NCI-H2227 treated with DMSO at 0.1 percent for 48 hours (cell line): ENCODE data around the gene SCML1.

Source experiments
- DNase-seq: peaks from one replicate; lab custom pipeline; 2025; lab: John Stamatoyannopoulos, UW

The SCML1 gene, protein sequence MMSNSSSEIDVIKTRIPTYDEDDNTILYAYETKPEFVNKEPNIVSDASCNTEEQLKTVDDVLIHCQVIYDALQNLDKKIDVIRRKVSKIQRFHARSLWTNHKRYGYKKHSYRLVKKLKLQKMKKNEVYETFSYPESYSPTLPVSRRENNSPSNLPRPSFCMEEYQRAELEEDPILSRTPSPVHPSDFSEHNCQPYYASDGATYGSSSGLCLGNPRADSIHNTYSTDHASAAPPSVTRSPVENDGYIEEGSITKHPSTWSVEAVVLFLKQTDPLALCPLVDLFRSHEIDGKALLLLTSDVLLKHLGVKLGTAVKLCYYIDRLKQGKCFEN

DNA sequence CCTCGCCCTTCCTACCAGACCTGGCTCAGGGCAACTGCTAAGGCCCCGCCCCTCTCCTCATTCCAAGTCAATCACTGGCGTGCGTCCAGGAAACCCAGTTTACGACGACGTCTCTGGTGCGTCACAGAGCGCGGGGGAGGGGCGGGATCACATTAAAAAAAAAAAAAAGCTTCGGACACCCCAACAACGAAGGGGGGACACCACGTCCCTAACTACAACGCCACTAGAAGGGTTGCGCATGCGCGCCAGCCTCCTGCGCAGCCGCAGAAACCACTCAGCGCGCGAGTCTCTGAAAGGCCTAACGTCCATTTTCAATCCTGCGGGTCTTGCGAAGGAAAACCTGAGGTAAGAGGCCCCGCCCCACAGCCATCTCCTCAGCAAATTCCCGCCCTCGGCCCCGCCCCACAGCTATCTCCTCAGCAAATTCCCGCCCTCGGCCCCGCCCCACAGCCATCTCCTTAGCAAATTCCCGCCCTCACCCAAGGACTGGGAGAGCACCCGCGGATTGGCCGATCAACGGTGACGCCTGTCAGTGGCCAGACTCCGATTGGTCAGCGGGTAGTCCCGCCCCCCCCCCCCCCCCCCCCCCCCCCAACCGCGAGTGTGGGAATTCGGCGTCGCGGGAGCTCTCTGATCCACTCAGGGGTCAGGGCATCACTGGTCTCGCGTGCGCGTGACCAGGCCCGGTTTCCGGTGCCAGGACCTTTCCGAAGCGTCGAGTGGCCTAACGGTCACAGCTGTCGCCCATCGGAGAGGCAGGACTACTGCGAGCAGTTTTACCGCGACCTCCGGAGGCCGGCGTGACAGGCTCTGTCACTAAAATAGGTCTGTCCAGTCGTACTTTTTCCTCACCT, at the start of gene SCML1:
Gene SCML1 (plus strand): TSS at position 638 of the 854 bp plus-strand sequence. CDS start 6,694 bp downstream, outside the sequence.
- DNase-seq, result peak; percentile 99

DNA sequence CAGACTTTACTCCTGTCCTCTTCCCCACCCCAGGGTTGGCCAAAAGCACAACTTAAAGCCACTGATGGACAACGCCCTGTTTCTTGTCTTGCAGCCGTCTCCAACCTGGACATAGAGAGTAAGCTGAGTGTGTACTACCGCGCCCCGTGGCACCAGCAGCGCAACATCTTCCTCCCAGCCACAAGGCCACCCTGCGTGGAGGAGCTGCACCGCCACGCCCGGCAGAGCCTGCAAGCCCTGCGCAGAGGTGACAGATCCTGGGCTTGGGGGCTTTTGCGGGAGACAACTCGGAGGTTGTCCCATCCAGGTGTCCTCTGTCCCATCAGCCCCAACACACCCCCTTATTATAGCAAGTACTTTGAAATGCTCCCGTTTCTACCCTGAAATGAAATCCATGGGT, 49.6 kb upstream of the SCML1 start:
- DNase-seq, result no peak

DNA sequence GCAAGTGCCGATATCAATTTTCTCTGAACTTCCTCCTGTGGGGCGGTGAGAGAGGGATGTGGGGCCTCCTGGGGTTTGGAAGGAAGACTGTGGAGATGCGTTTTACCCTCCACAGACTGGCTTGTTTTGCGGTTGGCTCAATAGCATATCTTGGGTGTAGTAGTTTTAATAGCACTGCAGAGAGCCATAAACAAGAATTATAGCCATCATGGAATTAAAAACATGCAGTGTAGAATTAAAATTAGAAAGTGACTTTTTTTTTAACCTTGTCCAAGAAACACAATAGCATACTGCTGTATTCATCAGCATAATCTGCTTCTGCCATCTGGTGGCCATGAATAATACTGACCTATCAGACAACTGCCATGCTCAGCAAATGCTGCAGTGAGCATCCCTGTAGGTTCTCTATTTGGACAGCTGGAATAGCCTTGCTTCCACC, 47.3 kb upstream of the SCML1 start:
- peak; percentile 57 for DNase-seq

DNA sequence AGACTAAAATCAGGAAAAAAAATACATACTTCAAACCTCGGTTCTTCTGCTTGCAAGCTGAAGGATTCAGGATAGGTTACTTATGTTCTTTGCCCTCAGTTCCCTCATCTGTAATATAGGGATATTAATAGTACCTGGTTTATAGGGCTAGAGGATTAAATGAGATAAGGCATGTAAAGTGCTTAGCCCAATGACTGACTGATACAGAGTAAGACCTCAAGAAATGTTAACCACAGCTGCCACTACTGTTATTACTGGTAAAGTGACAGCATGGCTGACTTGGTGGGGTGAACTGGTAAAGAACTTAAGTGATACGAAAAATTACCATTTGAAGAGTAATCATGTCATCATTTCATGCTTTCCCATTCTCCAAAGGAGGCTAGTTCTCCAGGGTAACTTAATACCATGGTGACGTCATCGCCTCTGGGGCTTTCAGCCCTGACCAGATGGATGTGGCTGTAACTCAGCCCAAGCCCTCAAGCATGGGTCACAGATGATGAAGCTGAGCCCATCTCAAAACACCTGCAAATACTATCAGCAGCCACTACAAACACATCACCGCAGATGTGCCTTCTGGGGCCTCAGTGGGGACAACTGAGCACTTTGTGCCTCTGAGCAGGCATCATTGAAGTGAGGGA, 44.5 kb upstream of the SCML1 start:
- no peak for DNase-seq

DNA sequence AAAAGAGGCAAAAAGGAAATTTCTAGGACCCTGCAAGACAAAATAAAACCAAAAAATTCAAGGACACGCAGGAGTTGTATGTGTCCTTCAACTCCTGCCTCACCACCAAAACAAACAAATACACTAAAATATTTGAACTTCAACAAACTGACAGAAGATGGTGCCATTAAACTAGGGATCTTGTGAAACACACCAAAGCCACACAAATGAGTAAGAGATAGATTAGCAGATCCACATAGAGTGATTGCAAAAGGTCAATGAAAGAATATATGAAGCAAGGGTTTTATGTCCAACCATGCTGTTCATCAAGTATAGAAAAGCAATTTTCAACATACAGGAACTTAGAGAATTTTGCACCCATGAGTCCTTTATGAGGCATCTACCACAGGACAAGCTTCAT, 40.1 kb upstream of the SCML1 start:
- DNase-seq, result no peak

DNA sequence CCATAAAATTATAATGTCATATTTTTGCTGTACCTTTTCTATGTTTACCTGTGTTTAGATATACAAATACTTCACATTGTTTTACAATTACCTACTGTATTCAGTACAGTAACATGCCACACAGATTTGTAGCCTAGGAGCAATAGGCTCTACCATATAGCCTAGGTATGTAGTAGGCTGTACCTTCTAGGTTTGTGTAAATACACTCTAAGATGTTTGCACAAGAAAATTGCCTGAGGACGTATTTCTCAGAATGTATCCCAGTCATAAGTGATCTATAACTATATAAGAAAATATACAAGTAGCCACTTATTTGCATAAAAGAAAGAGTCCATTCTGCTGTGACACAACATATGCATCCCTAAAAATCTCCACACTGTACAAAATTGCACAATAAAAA, 36.3 kb upstream of the SCML1 start:
- no peak for DNase-seq

DNA sequence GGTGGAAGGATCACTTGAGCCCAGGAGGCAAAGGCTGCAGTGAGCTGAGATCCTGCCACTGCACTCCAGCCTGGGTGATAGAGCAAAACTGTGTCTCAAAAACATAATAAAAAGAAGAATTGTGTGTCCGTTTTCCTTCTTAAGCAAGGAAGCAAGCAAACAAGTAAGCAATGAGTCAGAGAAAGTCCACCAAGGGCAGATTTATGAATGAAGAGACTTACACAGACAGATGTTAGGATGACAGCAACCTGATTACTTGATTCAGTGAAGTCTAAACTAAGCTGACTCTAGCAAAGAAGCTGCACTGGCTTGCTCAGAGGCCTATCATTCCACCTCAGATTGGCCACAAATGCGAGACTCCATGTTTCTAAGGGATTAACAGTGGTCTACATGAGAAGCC, 34.1 kb upstream of the SCML1 start:
- DNase-seq, result no peak

DNA sequence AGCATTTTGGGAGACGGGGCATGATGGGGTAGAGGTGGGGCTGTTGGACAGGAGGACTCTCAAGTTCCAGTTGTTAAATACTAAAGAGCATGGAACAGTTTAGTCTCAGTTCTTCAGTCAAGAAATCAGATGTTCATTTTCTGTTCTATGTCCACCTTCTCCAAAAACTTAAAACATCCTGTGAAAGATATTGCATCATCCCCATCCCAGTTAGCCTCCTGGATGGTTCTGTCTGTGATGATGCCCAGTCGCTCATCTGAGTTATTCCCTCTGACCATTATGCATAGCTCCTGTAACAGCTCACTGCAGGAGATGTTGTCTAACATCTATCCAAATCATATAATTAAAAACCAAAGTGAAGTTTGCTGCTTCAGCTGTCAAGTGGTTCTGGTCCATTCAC, 32.1 kb upstream of the SCML1 start:
- no peak for DNase-seq

DNA sequence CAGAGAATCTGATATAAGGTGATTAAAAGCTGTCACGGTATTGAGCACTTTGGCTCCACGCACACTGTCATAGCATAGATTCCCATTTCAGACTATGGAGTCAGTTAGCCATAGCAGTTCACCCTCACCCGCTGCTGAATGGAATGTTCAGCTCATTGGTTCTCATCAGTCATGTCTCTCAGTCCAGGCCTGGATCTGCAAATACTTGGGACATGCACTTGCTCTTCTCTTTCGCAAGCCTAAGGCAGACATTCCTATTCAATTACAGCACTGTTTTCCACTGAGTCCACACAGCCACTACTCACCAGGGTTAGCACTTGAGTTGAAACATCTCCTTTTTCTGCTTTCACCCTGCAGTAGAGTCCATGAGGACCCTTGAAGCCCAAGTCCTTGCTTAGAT, 30.6 kb upstream of the SCML1 start:
- no peak for DNase-seq

DNA sequence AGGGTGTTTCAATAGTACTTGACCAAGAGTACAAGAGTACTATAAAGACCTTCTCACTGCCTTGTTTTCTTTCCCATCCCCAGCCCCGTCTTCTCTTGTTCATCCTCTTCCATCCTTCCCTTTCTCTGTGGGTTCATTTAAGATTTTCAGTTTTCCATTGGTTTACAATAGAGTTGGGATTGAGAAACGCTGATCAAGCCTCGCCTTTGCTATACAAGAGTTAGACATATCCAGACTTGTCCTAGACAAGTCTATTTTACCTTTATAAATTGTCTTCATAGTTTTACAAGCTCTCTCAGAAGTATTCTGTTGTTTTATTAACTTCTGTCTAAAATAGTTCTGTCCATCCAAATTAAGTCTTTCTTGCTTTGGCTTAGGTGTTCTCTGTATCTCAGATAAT, 29.6 kb upstream of the SCML1 start:
- DNase-seq, result no peak

DNA sequence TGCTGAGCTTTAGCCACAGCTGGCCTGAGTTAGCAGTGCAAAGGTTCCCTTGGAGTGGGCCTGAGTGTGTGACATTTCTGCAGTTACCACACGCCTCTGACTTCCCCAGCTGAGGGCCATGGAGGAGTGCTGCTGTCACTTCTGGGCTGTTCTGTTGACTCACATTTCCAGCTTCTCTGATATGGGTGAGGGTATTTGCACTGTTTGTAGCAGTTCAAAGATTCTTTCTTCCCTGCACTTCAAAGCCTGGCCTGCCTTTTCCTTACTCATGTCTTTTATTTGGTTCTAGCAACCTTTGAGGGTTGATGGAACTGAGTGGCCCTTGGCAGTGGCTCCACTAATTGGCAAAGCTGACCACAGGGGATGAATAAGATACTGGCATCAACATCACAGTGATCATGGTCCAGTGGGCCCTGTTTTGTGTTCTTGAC, 26.4 kb upstream of the SCML1 start:
- DNase-seq, result no peak

DNA sequence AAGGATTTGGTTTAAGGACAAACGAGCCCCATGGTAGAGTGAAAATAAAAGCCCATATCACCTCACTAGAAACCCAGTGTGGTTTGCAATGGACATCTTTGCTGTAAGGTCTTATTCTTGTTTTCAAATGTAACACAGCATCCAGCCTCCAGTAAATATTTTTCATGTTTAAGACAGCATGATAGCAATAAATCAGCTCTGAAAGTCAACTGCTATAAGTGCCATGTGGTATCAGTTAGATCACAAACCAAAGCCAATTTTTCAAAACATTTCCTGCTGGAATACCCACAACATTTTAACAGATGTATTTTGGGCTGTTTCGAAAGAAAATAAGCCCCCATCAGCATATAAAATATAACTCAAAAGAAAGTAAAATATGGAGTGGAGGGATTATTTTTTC, 24.0 kb upstream of the SCML1 start:
- DNase-seq, result no peak

DNA sequence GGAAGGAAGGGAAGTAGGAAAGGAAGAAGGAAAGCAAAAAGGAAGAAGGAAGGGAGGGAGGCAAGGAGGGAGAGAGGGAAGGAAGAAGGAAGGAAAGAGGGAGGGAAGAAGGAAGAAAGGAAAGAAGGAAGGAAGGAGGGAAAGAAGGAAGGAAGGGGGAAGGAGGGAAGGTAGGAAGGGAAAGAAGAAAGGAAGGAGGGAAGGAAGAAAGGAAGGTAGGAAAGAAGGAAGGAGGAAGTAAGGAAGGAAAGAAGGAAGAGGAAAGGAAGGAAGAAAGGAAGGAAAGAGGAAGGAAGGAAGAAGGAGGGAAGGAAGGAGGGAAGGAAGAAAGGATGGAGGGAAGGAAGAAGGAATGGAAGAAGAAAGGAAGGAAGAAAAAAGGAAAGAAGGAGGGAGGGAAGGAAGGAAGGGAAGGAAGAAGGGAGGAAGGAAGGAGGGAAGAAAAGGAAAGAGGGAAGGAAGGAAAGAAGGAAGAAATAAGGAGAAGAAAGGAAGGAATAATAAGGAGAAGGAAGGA, 18.6 kb upstream of the SCML1 start:
- DNase-seq, result no peak

DNA sequence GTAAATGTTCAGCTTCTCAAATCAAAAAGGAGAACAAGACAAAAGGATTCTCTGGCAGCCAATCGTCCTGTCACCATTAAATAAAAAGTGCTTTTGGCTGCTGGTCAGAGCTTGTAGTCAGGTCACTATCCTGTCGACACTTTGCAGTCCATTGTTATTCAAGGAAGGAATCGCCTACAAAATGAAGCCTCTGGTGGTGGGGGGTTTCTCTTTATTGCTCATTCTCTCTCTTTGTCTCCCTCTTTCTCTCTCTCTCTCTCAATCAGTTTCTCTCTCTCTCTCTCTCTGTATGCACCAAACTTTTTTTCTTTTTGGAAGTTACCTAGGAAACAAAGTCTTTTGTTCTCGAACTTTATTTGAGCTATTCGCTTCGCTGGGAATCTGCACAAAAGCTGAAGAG, 17.6 kb upstream of the SCML1 start:
- no peak for DNase-seq

DNA sequence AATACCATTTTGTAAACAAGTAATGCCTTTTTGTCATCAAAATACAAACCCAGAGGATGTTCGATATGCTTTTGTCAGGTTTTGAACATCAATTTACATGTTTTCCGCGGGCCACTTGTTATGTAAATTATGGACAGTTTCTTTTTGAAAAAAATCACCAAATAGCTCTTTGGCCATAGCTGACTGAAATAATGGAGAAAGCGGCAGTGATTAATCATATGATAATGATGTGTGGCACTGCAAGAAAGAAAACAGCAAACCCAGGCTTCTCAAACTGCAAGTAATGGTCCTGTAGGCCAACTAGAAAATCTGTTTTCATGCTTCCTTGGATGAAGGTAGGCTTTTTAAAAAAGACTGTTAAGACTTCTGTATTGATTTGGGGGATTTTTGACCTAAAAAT, 15.6 kb upstream of the SCML1 start:
- DNase-seq, result no peak

DNA sequence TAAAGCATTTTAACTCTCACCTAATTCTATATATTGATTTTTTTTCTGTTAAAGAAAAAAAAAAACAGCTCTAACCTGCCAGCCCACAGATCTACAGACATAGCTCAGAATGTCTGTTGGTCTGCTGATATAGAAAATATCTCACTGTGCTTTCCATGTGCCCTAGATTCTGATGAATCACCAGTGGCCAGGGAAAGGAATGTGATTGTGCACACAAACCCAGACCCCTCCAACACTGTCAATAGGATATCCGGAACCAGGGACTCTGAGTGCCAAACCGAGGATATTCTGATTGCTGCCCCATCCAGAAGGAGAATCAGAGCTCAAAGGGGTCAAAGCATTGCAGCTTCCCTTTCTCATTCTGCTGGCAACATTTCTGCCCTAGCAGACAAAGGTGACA, 12.1 kb upstream of the SCML1 start:
- DNase-seq, result no peak

DNA sequence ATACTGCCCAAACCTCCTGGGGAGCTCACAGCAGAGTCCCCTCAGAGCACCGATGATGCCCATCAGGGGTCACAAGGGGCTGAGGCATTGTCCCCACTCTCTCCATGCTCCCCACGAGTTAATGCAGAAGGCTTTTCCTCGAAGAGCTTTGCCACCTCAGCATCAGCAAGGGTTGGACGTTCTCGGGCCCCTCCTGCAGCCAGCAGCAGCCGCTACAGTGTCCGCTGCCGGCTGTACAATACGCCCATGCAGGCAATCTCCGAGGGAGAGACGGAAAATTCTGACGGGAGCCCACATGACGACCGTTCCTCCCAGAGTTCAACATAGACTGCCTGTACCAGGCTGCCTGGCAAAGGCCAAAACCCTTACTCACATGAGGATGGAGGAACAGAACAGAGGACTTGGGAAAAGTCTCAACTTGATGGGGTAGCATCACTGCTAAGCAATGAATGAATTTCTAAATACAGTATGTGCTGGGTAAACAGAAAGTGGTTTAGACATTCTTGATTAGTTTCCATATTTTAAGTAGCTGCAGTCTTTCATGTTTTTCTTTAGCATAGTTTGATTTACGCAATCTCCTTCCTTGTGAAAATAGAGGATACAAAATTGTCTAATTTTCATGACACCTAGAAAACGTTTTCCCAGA, 5.0 kb upstream of the SCML1 start:
- DNase-seq, result peak; percentile 28

DNA sequence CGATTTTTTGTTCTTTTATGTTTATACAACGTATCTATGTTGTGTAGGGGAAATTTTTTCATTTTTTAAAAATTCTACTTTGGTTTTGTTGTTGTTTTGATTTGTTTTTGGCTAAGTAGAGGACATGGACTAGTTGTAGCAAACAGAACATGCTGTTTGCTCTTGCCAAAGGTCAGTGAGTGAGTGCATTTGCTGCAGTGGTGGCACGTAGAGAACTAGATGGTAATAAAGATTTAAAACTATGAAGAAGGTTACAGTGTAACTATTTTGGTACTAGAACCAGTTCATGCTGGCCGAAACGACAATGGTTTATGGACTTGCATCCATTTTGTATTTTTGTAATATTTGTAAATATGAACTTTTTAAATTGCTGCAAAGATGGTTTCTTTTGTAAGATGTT, 1.9 kb upstream of the SCML1 start:
- no peak for DNase-seq

DNA sequence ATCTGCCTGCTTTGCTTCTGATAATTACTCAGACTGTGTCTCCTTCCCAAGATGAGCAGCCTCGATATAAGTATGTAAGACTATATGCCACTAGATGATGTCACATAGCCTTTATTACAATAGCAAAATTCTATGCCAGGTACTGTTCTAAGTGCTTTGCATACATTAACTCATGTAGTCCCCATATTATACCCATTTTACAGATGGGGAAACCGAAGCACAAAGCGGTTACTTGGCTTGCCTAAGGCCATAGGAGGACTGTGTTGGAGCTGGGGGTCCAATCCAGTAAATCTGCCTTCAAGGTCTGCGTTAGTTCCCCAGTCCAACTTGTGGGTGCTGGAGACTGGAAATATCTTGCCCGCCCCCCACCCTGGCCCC, 826 bp upstream of the SCML1 start:
- DNase-seq, result no peak

DNA sequence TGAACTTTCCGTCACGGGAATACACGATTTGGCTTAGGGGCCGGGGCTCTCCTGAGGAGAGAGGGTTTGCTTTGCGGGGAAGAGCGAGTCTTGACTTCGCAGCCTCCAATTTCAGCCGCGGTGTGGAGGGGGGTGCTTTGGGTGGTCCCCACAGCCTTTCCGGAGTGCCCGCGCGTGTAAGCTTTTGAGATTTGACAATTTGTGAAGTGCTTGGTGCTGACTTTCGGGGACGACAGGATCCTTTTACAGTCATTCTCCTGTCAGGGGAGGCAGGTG, 355 bp downstream of the SCML1 start:
- DNase-seq, result peak; percentile 58

DNA sequence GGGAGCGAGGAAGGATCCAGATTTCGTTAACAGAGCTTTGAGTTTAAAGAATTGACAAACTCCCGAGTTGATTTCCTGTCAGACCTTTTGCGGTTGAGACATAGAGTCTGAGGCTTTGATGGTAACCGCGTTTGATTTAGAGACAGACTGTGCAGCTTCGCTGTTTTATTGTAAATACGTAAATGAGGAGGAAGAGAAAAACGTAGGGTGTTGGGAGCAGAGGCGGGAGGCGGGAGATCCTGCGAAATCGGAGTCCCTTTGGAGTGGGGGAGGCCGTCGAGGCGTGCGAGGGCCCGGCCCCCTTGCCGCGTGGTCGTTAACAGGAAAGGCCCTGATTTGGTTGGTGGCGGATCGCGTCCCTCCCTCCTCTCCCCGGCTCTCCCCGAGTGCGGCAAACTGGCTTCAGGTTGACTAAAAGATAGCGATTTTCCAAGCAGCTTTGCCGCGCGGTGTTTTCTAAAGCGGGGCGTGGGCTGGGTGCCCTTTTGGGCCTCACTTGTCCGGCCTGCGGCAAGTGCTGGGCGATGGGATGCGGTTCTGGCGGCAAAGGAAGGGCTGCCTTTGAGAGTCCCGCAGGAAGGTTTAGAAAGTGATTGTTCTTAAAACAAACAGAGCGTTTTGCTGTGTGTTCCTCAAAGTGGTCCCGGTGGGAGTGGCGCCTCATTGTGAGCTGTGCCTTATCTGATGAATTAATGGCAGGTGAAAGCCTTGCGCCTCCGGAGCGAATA, 857 bp downstream of the SCML1 start:
- DNase-seq, result peak; percentile 58
